Muscle layer of duodenum (tissue), 2 donors: ENCODE measurements around the gene AJM1.

Experiments used
- H3K27ac ChIP-seq: one replicate; pipeline ENCODE4 v1.7.0; 2013; ENCODE audit warnings: mild to moderate bottlenecking, low read length
- H3K27me3 ChIP-seq: one replicate; pipeline ENCODE4 v1.7.0; 2013; ENCODE audit warnings: low read depth, mild to moderate bottlenecking, control low read depth, low read length
- H3K36me3 ChIP-seq, 2 donors: one replicate each; pipeline ENCODE4 v1.7.0; 2013; ENCODE audit warnings: low read length in 2 of 2, control low read depth in 1 of 2, mild to moderate bottlenecking in 1 of 2; ENCODE audit not compliant: insufficient read depth in 2 of 2, control insufficient read depth in 1 of 2
- H3K4me1 ChIP-seq, 2 donors: one replicate each; pipeline ENCODE4 v1.7.0; 2013; ENCODE audit warnings: low read length in 2 of 2, mild to moderate bottlenecking in 2 of 2, control low read depth in 1 of 2, moderate library complexity in 1 of 2; ENCODE audit not compliant: insufficient read depth in 2 of 2, control insufficient read depth in 1 of 2
- H3K4me3 ChIP-seq, 2 donors: one replicate each; pipeline ENCODE4 v1.7.0; 2013; ENCODE audit warnings: low read length in 2 of 2, low read depth in 1 of 2, mild to moderate bottlenecking in 1 of 2
- H3K9me3 ChIP-seq, 2 donors: one replicate each; pipeline ENCODE4 v1.7.0; 2013; ENCODE audit warnings: low read length in 2 of 2, control low read depth in 1 of 2, mild to moderate bottlenecking in 1 of 2; ENCODE audit not compliant: control insufficient read depth in 1 of 2
- donor health status: healthy.

Gene AJM1

DNA sequence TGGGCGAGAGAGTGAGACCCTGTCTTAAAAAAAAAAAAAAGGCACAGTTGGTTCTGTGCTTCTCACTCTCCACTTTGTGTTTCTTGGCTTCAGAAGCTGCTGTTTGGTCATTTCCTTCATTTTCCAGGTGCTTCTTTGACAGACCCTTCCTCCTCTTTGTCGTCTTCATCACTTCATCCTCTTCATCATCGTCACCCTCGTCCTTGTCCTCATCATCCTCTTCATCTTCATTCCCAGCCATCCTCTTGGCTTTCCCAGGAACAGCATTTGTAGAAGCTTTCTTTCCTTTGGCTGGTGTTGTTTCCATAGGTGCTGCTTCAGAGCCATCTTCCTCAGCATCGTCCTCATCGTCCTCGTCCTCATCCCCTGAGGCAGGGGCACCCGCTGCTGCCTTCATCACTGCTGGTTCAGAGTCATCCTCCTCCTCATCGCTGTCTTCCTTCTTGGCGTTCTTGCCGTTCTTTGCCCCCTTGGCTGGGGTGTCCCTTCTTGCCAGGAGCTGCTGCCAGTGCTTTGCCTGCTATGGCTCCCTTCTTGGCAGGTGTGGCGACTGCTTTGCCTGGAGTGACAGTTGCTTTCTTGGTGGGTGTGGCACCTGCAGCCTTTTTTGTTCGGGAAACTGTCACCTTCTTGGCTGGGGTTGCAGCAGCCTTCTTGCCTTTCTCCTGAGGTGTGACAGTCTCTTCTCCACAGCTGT lies 27.4 kb upstream of the AJM1 start:
- H3K36me3 ChIP-seq = peaks cover under 1 to 8% of the 10 kb centered on the region in 2 donors
- no peaks in the 10 kb centered on the region for H3K9me3 ChIP-seq
- no peak overlapping the region for H3K27ac ChIP-seq
- H3K27me3 ChIP-seq = no peaks in the 10 kb centered on the region
- peaks cover 4 to 11% of the 10 kb centered on the region in 2 donors for H3K4me1 ChIP-seq
- H3K4me3 ChIP-seq = no peak overlapping the region

DNA sequence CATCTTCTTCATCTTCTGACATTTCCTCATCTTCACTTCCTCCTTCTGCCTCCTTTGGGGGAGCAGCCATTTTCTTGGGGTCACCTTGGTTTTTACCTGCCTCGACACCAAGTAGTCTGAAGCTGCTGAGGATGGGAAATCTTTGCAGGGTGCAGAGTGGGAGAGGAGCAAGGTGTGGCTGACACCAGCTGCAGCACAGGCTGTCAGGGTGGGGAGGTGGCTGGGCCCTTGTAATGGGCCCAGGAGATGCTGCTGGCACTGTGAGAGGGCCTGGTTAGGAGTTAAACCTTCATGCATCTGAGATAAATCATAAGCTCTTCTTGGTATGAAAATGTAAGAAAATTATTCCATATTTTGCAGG lies 26.9 kb upstream of the AJM1 start:
- peaks cover 0 to 5% of the 10 kb centered on the region in 2 donors for H3K4me1 ChIP-seq
- H3K36me3 ChIP-seq = peaks cover 0 to 8% of the 10 kb centered on the region in 2 donors
- no peak overlapping the region for H3K4me3 ChIP-seq
- no peaks in the 10 kb centered on the region for H3K27me3 ChIP-seq
- no peaks in the 10 kb centered on the region for H3K9me3 ChIP-seq
- H3K27ac ChIP-seq = no peak overlapping the region

DNA sequence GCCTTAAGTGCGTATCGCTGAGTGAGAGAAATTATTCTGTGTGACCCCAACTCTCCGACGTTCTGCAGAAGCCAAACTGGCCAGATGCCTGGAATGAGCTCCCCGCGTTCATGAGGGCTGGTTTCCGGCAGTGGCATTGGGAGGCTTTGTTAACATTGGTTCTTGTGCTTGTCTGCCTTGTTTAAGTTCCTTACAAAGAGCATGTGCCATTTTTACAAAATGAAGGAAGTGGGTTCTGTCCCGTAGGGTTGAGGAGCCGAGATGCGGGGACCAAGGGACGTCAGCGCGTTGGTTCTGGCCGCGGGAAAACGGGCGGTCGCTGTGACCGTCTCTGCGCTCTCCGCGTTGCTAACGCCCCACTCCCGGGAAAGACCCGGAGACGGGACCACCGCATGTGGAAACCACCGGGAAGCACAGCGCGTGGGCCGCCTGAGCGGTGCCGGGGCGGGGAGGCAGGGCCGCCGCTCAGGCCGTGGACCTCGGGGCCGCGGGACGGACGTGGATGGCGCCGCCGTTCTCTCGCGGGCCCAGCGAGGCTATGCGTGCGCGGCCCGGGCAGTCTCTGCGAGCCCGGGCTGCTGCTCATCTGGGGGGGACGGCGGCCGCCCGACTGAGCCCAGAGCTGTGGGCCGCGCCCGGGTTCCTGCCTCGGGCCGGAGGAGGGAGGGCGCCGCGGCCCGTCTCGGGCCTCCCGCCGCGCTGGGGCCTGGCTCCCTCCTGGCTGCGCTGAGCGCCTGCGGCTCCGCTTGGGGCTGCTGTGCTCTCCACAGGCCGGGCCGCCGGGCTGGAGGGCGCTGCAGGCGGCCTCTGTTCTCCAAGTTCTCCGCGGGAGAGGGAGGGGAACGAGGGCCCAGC lies 21.1 kb upstream of the AJM1 start:
- Histone ChIP-seq H3K27ac (no peak overlapping the region), H3K36me3 (peaks cover 0 to 25% of the 10 kb centered on the region in 2 donors), H3K4me3 (peak overlapping the region; percentile 21 to 54)

DNA sequence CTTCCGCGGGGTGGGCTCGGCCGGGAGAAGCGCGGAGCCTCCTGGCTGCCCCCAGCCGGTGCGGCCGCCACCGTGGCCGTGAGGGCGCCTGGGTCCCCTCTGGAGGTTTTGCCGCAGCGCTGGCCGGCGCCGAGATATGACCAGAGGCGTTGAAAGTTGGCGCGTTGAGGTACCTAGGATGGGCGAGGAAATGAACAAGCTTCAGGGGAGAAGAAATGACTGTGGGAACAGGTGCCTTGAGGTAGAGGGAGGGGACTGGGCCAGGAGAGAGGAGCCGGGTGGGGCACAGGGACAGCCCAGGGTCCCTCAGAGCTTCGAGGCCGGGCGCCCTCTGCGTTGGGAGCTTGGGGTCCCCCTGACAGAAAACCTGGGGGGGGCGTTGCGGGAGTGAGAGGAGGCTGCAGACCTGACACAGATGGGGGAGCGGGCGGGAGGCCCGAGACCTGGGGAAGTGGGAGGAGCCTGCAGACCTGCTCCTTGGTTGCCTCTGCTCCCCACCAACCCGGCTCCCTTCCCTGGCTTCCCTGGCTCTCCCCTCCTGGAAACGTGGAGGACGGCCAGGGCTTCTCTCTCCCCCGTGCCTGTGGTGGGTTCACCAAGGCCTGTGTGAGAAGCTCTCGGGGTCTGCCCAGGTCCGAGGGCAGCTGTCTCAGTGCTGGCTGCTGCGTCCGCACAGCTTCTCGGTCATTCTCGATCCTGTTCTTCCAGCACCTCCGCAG lies 20.3 kb upstream of the AJM1 start:
- H3K4me1 ChIP-seq = peaks cover 0 to 7% of the 10 kb centered on the region in 2 donors
- no peaks in the 10 kb centered on the region for H3K9me3 ChIP-seq
- H3K27me3 ChIP-seq = no peaks in the 10 kb centered on the region
- no peak overlapping the region for H3K27ac ChIP-seq
- peaks cover 0 to 33% of the 10 kb centered on the region in 2 donors for H3K36me3 ChIP-seq
- H3K4me3 ChIP-seq = peak overlapping the region in 1 of 2 donors; percentile 54

More for the DNA sequence above, 21.1 kb upstream of the AJM1 start:
- Histone ChIP-seq H3K4me1 (peaks cover 0 to 7% of the 10 kb centered on the region in 2 donors), H3K9me3 (no peaks in the 10 kb centered on the region), H3K27me3 (no peaks in the 10 kb centered on the region)

DNA sequence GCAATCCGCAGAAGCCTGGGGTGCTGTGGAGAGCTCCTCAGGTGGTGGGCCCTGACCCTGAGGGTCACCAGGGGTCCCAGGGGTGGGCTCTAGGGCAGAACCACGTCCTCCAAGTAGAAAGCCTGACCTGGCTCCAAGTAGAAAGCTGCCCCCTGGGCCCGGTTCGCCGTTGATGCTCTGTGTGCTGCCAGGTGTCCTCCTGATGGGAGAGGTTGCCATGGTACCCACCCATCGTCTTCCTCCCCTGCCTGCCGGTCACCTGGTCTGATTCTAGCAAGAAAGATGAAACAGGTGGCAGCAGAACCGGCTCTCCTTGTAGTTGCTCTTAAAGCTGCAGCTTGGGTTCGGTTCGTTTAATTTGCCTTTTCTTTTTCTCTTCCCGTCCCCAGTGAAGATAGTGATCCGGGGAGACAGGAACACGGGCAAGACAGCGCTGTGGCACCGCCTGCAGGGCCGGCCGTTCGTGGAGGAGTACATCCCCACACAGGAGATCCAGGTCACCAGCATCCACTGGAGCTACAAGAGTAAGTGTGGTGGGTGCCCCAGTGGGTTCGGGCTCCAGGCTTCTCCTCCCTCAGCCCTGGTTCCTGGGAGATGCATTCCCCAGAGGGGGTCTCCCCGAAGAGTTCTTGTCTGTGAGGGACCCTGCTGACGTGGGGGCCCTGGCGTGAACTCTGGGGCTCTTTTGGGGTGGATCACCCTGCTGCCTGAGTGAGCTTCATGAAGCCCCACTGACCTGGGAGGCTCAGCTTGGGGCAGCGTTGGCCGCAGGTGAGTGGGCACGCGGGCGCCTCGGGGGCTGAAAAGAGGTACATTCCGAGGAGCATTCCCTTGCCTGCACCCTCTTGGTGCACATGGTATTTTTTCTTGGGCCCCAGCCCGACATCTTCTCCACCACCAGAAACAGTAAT lies 18.9 kb upstream of the AJM1 start:
- H3K4me1 ChIP-seq = peaks cover 0 to 7% of the 10 kb centered on the region in 2 donors
- no peaks in the 10 kb centered on the region for H3K27me3 ChIP-seq
- H3K36me3 ChIP-seq = peaks cover 0 to 47% of the 10 kb centered on the region in 2 donors
- H3K4me3 ChIP-seq = no peak overlapping the region
- H3K27ac ChIP-seq = no peak overlapping the region
- H3K9me3 ChIP-seq = no peaks in the 10 kb centered on the region

DNA sequence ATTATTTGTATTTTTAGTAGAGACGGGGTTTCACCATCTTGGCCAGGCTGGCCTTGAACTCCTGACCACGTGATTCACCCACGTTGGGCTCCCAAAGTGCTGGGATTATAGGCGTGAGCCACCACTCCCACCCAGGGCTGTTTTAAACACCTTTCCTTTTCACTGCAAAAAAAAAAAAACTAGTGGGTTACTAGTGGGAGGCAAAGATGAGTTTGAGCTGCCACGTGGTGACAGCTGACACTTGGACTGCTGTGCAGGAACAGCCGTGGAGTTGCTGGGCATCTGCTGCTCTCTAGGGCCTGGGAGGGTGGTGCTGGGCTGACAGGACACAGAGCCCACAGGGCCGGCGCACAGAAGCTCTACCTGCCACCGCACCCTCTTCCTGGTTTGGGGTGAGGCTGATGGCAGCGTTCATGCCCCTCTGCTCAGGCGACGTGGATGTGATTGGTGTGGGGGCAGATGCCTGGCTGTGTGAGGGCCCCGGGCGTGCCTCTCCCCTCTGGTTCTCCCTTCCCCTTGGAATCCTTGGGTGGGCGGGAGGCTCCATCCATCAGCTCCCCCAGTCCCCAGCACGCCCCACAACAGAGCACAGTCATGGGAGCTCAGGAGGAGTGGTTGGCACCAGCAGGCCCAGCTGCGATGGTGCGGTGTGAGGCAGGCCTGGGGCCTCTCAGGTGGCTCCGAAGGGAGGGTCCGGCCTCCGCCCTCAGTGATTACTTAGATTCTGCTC lies 17.6 kb upstream of the AJM1 start:
- peaks cover 11 to 59% of the 10 kb centered on the region in 2 donors for H3K36me3 ChIP-seq
- peaks cover 0 to 7% of the 10 kb centered on the region in 2 donors for H3K4me1 ChIP-seq
- H3K4me3 ChIP-seq = no peak overlapping the region
- H3K27me3 ChIP-seq = no peaks in the 10 kb centered on the region
- no peaks in the 10 kb centered on the region for H3K9me3 ChIP-seq
- H3K27ac ChIP-seq = no peak overlapping the region

DNA sequence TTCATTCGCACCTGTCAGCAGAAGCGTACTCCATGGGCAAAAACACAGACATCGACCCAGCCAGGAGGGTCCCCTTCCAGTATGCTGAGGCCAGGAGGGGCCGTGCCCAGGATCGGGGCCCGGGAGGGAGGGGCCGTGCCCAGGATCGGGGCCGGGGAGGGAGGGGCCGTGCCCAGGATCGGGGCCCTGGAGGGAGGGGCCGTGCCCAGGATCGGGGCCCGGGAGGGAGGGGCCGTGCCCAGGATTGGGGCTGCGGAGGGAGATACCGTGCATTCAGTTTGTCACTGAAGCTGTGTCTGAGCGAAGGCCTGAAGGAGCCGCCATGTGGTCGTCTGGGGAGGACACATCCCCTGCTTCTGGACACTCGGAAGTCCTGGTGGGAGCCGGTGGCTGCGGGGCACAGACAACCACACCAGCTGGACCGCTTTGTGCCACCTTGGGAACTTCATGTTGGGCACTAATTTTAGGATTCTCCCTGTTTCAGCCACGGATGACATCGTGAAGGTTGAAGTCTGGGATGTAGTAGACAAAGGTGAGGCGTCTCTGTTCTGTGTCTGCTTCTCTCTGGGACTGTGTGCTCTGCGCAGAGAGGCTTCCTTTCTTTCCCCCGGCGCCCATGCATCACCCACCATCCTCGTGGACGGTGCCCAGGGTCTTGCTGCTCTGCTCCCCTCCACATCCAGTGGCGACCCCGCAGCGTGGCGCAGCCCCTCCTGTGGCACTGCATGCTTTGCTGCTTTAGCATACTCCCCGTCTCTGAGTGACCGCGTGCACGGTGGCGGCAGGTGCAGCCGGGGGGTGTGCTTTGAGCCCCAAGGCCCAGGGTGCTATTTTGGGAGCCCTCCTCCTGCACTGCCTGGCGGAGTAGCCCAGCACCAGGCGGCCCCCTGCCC lies 16.7 kb upstream of the AJM1 start:
- Histone ChIP-seq H3K4me3 (no peak overlapping the region), H3K4me1 (peaks cover 0 to 7% of the 10 kb centered on the region in 2 donors), H3K27me3 (no peaks in the 10 kb centered on the region), H3K27ac (no peak overlapping the region), H3K9me3 (no peaks in the 10 kb centered on the region), H3K36me3 (peaks cover 13 to 68% of the 10 kb centered on the region in 2 donors)

DNA sequence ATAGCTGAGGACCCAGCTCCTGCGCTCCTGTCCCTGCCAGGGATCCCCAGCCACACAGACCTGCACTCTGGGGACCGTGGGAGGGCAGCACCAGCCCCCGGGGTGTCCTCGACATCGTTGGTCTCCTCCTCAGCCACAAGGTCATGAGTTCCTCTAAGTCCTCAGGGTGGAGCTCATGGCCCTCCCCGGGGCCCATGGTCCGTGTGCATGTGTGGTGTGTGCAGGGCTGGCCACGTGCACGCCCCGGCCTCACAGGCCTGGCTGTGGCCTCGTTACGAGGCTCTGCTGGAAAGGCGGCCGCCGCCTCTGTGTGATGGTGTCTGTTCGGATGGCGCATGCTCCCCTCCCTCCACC lies 16.1 kb upstream of the AJM1 start:
- no peaks in the 10 kb centered on the region for H3K9me3 ChIP-seq
- H3K4me3 ChIP-seq = no peak overlapping the region
- no peak overlapping the region for H3K27ac ChIP-seq
- H3K27me3 ChIP-seq = no peaks in the 10 kb centered on the region
- peaks cover 13 to 74% of the 10 kb centered on the region in 2 donors for H3K36me3 ChIP-seq
- peaks cover 0 to 1% of the 10 kb centered on the region in 2 donors for H3K4me1 ChIP-seq

DNA sequence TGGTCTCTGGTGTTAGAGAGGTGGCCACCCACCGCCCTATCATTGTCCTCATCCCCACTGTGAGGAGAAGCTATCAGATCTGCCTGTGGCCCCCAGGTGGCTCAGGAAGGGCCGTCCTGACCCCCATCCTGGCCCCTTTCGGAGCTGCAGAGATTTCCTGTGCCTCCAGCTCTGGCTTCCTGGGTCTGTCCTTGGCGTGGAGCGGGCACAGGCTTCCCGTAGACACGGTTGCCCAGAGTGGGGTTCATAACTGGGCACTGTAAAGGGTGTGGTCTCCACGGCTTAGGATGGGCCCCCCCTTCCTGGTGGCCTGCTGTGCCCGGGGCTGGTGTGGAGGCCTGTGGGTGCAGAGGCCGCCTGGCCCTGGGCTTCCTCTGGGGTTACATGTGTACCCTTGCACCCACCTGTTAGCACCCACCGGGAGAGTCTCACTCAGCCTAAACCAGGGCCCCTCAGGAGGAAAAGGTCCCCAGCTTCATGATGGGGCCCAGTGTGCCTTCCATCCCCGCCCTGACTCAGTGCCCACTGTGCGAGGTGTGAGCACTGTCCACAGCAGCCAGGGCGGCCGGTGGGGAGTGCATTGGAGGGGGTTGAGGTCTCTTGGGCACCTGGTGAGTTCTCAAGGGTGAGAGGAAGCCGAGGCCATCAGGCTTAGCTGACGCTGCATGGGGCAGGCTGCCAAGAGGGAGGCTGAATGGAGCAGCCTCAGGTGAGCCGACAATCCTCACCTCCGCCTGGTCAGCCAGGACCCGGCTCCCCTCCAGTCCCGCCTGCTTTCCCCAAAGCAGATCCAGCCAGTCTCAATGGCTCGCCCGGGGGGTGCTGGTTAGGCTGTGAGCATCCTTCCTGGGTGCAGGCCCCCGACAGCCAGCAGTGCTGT lies 15.3 kb upstream of the AJM1 start:
- no peaks in the 10 kb centered on the region for H3K4me1 ChIP-seq
- H3K27me3 ChIP-seq = no peaks in the 10 kb centered on the region
- H3K27ac ChIP-seq = no peak overlapping the region
- no peak overlapping the region for H3K4me3 ChIP-seq
- H3K9me3 ChIP-seq = no peaks in the 10 kb centered on the region
- H3K36me3 ChIP-seq = peaks cover 13 to 80% of the 10 kb centered on the region in 2 donors
